H1 (cell line): Measurements from ENCODE around the gene OR7D4. TPM values are rescaled to one million over a fixed set of nuclear protein-coding genes. Genes with fewer than 3 reads are reported as not detected.

ENCODE experiments used
- CTCF ChIA-PET: fragments of 300-600 bp; sonication (Branson Sonifier 250); formaldehyde crosslinking; loops from one replicate; lab custom pipeline; 2021; ENCODE audit not compliant: partially characterized antibody; lab: Charles Lee
- POLR2A ChIA-PET: fragments of 300-600 bp; sonication (Branson Sonifier 250); formaldehyde crosslinking; loops from one replicate; lab custom pipeline; 2021; ENCODE audit warnings: inconsistent platforms; ENCODE audit not compliant: partially characterized antibody; lab: Charles Lee
- DNase-seq, 2 experiments: peaks; one replicate each; pipeline versions ENCODE4 v3.0.0 to v3.0.0-alpha.2; 2010 to 2022; ENCODE audit warnings: low spot score in 2 of 2, low read depth in 1 of 2, mixed read lengths in 1 of 2
- FAIRE-seq: peaks from 2 replicates; lab custom pipeline; 2011; peaks lifted over from hg19 to GRCh38; lab: Jason Lieb, UNC
- H2AFZ ChIP-seq: 2 replicates; pipeline ENCODE4 v1.8.1; 2012; ENCODE audit warnings: low read length, inconsistent platforms
- H2AK5ac ChIP-seq: 2 replicates; pipeline ENCODE4 v1.6.1; 2013; ENCODE audit warnings: low read depth, low read length
- H2BK120ac ChIP-seq: replicated peaks from 2 replicates; pipeline ENCODE3; 2013; ENCODE audit warnings: low read depth, low read length, inconsistent platforms
- H2BK12ac ChIP-seq: 2 replicates; pipeline ENCODE4 v1.6.1; 2013; ENCODE audit warnings: low read depth, low read length
- H2BK15ac ChIP-seq: 2 replicates; pipeline ENCODE4 v1.6.1; 2013; ENCODE audit warnings: low read length
- H2BK20ac ChIP-seq: 2 replicates; pipeline ENCODE4 v1.6.1; 2013; ENCODE audit warnings: low read length
- H2BK5ac ChIP-seq: 2 replicates; pipeline ENCODE4 v1.6.1; 2013; ENCODE audit warnings: low read depth, low read length
- H3K14ac ChIP-seq: 2 replicates; pipeline ENCODE4 v1.6.1; 2013; ENCODE audit warnings: inconsistent platforms; ENCODE audit not compliant: insufficient read length
- H3K18ac ChIP-seq: 2 replicates; pipeline ENCODE4 v1.6.1; 2013; ENCODE audit warnings: low read length; ENCODE audit errors: extremely low read depth
- H3K23ac ChIP-seq: 2 replicates; pipeline ENCODE4 v1.6.1; 2013; ENCODE audit warnings: inconsistent platforms; ENCODE audit not compliant: insufficient read length
- H3K23me2 ChIP-seq: 2 replicates; pipeline ENCODE4 v1.6.1; 2013; ENCODE audit warnings: low read depth, low read length
- H3K27ac ChIP-seq: 2 replicates; pipeline ENCODE4 v1.6.1; 2011; ENCODE audit warnings: low read depth, low read length, inconsistent platforms
- H3K27me3 ChIP-seq, 4 experiments: replicated peaks in 1 of 4; 1 replicate in 1 of 4; 2 replicates in 3 of 4; pipeline versions ENCODE4 v1.6.1 to v1.8.1; 2011 to 2013; ENCODE audit warnings: low read length in 3 of 4, mild to moderate bottlenecking in 3 of 4, inconsistent platforms in 2 of 4, mixed read lengths in 2 of 4, moderate library complexity in 1 of 4; ENCODE audit not compliant: control insufficient read depth in 3 of 4, insufficient read depth in 3 of 4; ENCODE audit errors: extremely low read depth in 1 of 4
- H3K36me3 ChIP-seq, 4 experiments: 2 replicates each; pipeline versions ENCODE4 v1.6.1 to v1.8.1; 2011 to 2013; ENCODE audit warnings: mild to moderate bottlenecking in 4 of 4, low read length in 3 of 4, moderate library complexity in 2 of 4, control low read depth in 1 of 4, inconsistent platforms in 1 of 4; ENCODE audit not compliant: insufficient read depth in 4 of 4, control insufficient read depth in 2 of 4
- H3K4ac ChIP-seq: replicated peaks from 2 replicates; pipeline ENCODE3; 2013; ENCODE audit warnings: low read length, low read depth, mixed read lengths, inconsistent platforms; ENCODE audit not compliant: insufficient read length
- H3K4me1 ChIP-seq, 4 experiments: replicated peaks in 1 of 4; 1 replicate in 1 of 4; 2 replicates in 3 of 4; pipeline versions ENCODE4 v1.6.1 to v1.8.1; 2011 to 2013; ENCODE audit warnings: low read length in 3 of 4, inconsistent platforms in 2 of 4, mixed read lengths in 1 of 4; ENCODE audit not compliant: insufficient read depth in 4 of 4, control insufficient read depth in 3 of 4
- H3K4me2 ChIP-seq, 2 experiments: 2 replicates each; pipeline versions ENCODE4 v1.6.1 to v1.8.1; 2011 to 2013; ENCODE audit warnings: low read depth in 2 of 2, low read length in 2 of 2, control low read depth in 1 of 2, inconsistent platforms in 1 of 2, mild to moderate bottlenecking in 1 of 2; ENCODE audit not compliant: insufficient read depth in 1 of 2
- H3K4me3 ChIP-seq, 4 experiments: fragments of 200-600, 300-600 bp in 1 of 4; sonication (generic), shearing (Covaris generic), sonication (Bioruptor Twin) in 1 of 4; 2 replicates each; pipeline versions ENCODE4 v1.5.1 to v1.8.1; 2011 to 2016; ENCODE audit warnings: low read length in 4 of 4, low read depth in 3 of 4, control low read depth in 2 of 4, inconsistent platforms in 2 of 4, mild to moderate bottlenecking in 2 of 4, mixed read lengths in 1 of 4, moderate library complexity in 1 of 4; ENCODE audit not compliant: insufficient read depth in 2 of 4; ENCODE audit errors: extremely low read depth in 1 of 4
- H3K56ac ChIP-seq: replicated peaks from 2 replicates; pipeline ENCODE3; 2013; ENCODE audit warnings: low read depth, mild to moderate bottlenecking, mixed read lengths, low read length, inconsistent platforms; ENCODE audit not compliant: insufficient read length
- H3K79me1 ChIP-seq: 2 replicates; pipeline ENCODE4 v1.6.1; 2013; ENCODE audit warnings: low read depth, low read length, control low read depth
- H3K79me2 ChIP-seq, 2 experiments: 2 replicates each; pipeline versions ENCODE4 v1.6.1 to v1.8.1; 2012 to 2013; ENCODE audit warnings: low read length in 2 of 2, mild to moderate bottlenecking in 2 of 2, inconsistent platforms in 1 of 2; ENCODE audit not compliant: insufficient read depth in 2 of 2, control insufficient read depth in 1 of 2
- H3K9ac ChIP-seq, 4 experiments: replicated peaks in 1 of 4; 1 replicate in 1 of 4; 2 replicates in 3 of 4; pipeline versions ENCODE4 v1.6.1 to v1.8.1; 2011 to 2013; ENCODE audit warnings: low read depth in 3 of 4, low read length in 3 of 4, control low read depth in 2 of 4, mild to moderate bottlenecking in 2 of 4, moderate library complexity in 2 of 4, inconsistent platforms in 1 of 4; ENCODE audit errors: extremely low read depth in 1 of 4
- H3K9me3 ChIP-seq, 2 experiments: 2 replicates each; pipeline versions ENCODE4 v1.6.1 to v1.8.1; 2012 to 2013; ENCODE audit warnings: mild to moderate bottlenecking in 2 of 2, moderate library complexity in 2 of 2, control low read depth in 1 of 2, inconsistent platforms in 1 of 2, low read depth in 1 of 2, low read length in 1 of 2, mixed read lengths in 1 of 2; ENCODE audit not compliant: insufficient read depth in 2 of 2
- H4K20me1 ChIP-seq, 2 experiments: replicated peaks in 1 of 2; 2 replicates each; pipeline versions ENCODE3 to v1.8.1; 2011 to 2013; ENCODE audit warnings: inconsistent platforms in 2 of 2, low read length in 2 of 2, mild to moderate bottlenecking in 1 of 2; ENCODE audit not compliant: insufficient read depth in 2 of 2, control insufficient read depth in 1 of 2
- H4K5ac ChIP-seq: 2 replicates; pipeline ENCODE4 v1.6.1; 2013; ENCODE audit warnings: low read length, low read depth, mixed read lengths, inconsistent platforms; ENCODE audit not compliant: insufficient read length
- H4K8ac ChIP-seq: 2 replicates; pipeline ENCODE4 v1.8.0; 2013; ENCODE audit warnings: mild to moderate bottlenecking, moderate library complexity, low read length, inconsistent platforms; ENCODE audit not compliant: insufficient read depth; ENCODE audit errors: extremely low read depth
- H4K91ac ChIP-seq: replicated peaks from 2 replicates; pipeline ENCODE3; 2013; ENCODE audit warnings: low read length, mixed read lengths, inconsistent platforms; ENCODE audit not compliant: insufficient read length
- SIN3A ChIP-seq, 2 experiments: IDR thresholded peaks in 1 of 2; conservative IDR thresholded peaks in 1 of 2; 2 replicates each; pipeline ENCODE4 v1.6.1; 2011 to 2012; ENCODE audit warnings: low read length in 2 of 2, improper control_type of control experiment in 1 of 2, low read depth in 1 of 2, mild to moderate bottlenecking in 1 of 2
- ZNF274 ChIP-seq: IDR thresholded peaks from 2 replicates; pipeline ENCODE4 v1.7.0; 2012; ENCODE audit warnings: low read length, borderline replicate concordance; ENCODE audit errors: extremely low read depth
- WGBS, 2 experiments: shearing (Covaris generic) in 1 of 2; methylation state at CpG; one replicate each; pipeline versions ENCODE4 v1.1.6 to v1.1.7; 2013 to 2015; ENCODE audit warnings: low lambda C conversion rate in 2 of 2, mixed read lengths in 2 of 2, inconsistent platforms in 1 of 2, low coverage in 1 of 2, missing lambda C conversion rate in 1 of 2; ENCODE audit not compliant: insufficient replicate concordance in 2 of 2, insufficient coverage in 1 of 2, insufficient read length in 1 of 2; ENCODE audit errors: extremely low coverage in 1 of 2, missing lambda C conversion rate in 1 of 2; 5-methylcytosine and 5-hydroxymethylcytosine counted together
- polyA plus RNA-seq, 7 experiments: library from polyadenylated mRNA; depleted of rRNA in 3 of 7; stranded (reverse) in 5 of 7; unstranded in 2 of 7; fragments of >200 nt in 5 of 7; fragments of 200-250 nt in 2 of 7; gene quantifications; 1 replicate in 5 of 7; 2 replicates in 1 of 7; 4 replicates in 1 of 7; pipeline versions ENCODE4 v1.2.1 to v1.2.3, GENCODE V29; 2011 to 2013; ENCODE audit warnings: missing spikeins in 2 of 7, mixed read lengths in 2 of 7
- total RNA-seq: library from RNA; stranded (reverse); fragmentation: NEBNext Ultra II Directional; extraction: Animal tissue kit (Norgen Biotek cat#: 25700); gene quantifications from 2 replicates; pipeline ENCODE4 v1.2.1, GENCODE V29; 2021

The OR7D4 gene
- total and polyA plus RNA-seq, 2 of the 8 experiments (the other 6 are each of a cell fraction or from before 2014, with no cell fraction given): not detected

GRCh38 chr19:9165261-9165660 is 54.1 kb downstream of the OR7D4 start:
- no peak overlapping the region for H2BK120ac ChIP-seq
- no peak overlapping the region for H2BK5ac ChIP-seq
- H3K23ac ChIP-seq: no peak overlapping the region
- no peak overlapping the region for H3K4me2 ChIP-seq
- H3K79me2 ChIP-seq: no peaks in the 10 kb centered on the region; a peak in 1 of 4 replicates
- H3K14ac ChIP-seq: no peak overlapping the region
- H4K20me1 ChIP-seq: peaks cover 0 to 4% of the 10 kb centered on the region in 2 experiments
- H3K9ac ChIP-seq: no peak overlapping the region
- H2BK20ac ChIP-seq: no peak overlapping the region
- H3K18ac ChIP-seq: no peak overlapping the region
- no peak overlapping the region for H4K8ac ChIP-seq
- no peaks in the 10 kb centered on the region for H3K79me1 ChIP-seq
- H2BK15ac ChIP-seq: no peak overlapping the region
- H3K23me2 ChIP-seq: no peaks in the 10 kb centered on the region
- H3K4me1 ChIP-seq: no peaks in the 10 kb centered on the region
- H4K5ac ChIP-seq: no peak overlapping the region
- FAIRE-seq (no peak), DNase-seq (no peak)
- H3K27me3 ChIP-seq: no peaks in the 10 kb centered on the region
- ChIA-PET CTCF (no interaction called here), POLR2A (no interaction called here)
- H2AFZ ChIP-seq: no peak overlapping the region
- H3K36me3 ChIP-seq: peaks cover 26 to 45% (median 35%) of the 10 kb centered on the region in 4 experiments
- H3K4me3 ChIP-seq: no peak overlapping the region
- no peak overlapping the region for H3K56ac ChIP-seq
- H2AK5ac ChIP-seq: no peak overlapping the region
- no peak overlapping the region for H2BK12ac ChIP-seq
- WGBS, 2 experiments: 89% methylated on average over 3 of the region's 3 CpGs; no CpG with 5 or more reads in 1 of the 2 experiments
- H3K4ac ChIP-seq: no peak overlapping the region
- H4K91ac ChIP-seq: no peak overlapping the region
- peaks cover 4% of the 10 kb centered on the region in 2 experiments; a peak in 1 of 4 replicates for H3K9me3 ChIP-seq
- H3K27ac ChIP-seq: no peak overlapping the region
- no peak for TF ChIP-seq SIN3A (conservative IDR thresholded peaks at IDR 0.05 in 1 of 2, IDR thresholded peaks at IDR 0.05 in 1 of 2; ENCODE audit: low read depth in 1 of 2, low read length in 2 of 2)
- TF ChIP-seq ZNF274: no peak
